ENCODE results near the gene MMP26.
"Not testable (repeated sequence)": the region's sequence is repeated elsewhere in the genome, so short reads cannot be mapped to it uniquely, and the experiment has no call there.

Gene MMP26

GRCh38 chr11:4722616-4723534 lies 18.3 kb downstream of the MMP26 start:
- in situ Hi-C loops (cut with HindIII; ENCODE audit: low sequenced_read_pairs): not testable (repeated sequence)

GRCh38 chr11:4727171-4727570 lies 22.6 kb downstream of the MMP26 start:
- in situ Hi-C loops (cut with HindIII; ENCODE audit: low sequenced_read_pairs): no loop called here

- in situ Hi-C loops (cut with HindIII; ENCODE audit: low sequenced_read_pairs): no loop called here
Measured at GRCh38 chr11:4740735-4741134, 36.2 kb downstream of the MMP26 start.

GRCh38 chr11:4748438-4748837 lies 43.9 kb downstream of the MMP26 start:
- in situ Hi-C loops (cut with HindIII; ENCODE audit: low sequenced_read_pairs): no loop called here

GRCh38 chr11:4751201-4751600 lies 46.6 kb downstream of the MMP26 start:
- in situ Hi-C loops (cut with HindIII; ENCODE audit: low sequenced_read_pairs): no loop called here
